Measurements from ENCODE around the gene RANBP17. TPM values are rescaled to one million over a fixed set of nuclear protein-coding genes. Genes with fewer than 3 reads are reported as not detected.

The RANBP17 gene
- total and polyA plus RNA-seq, 2 experiments from 2014 or later, result 3.7 to 3.8 TPM

GRCh38 chr5:171306781-171307591 lies 445.2 kb downstream of the RANBP17 start:
- WGBS, 2 experiments (ENCODE audit: low coverage in 1 of 2, low lambda C conversion rate in 2 of 2, missing lambda C conversion rate in 2 of 2), result 34 to 40% methylated on average over 9 to 10 of the region's 10 CpGs
- no peak overlapping the region for H3K9ac ChIP-seq

GRCh38 chr5:171307789-171308452 lies 446.1 kb downstream of the RANBP17 start:
- TF ChIP-seq EZH2phosphoT487 (IDR thresholded peaks at IDR 0.05; ENCODE audit: insufficient read depth, low read depth) (no peak), EZH2 (IDR thresholded peaks at IDR 0.05; ENCODE audit: insufficient read depth, poor library complexity, severe bottlenecking) (no peak)
- no peak overlapping the region for H3K4me3 ChIP-seq
- no peaks in the 10 kb centered on the region for H3K9me3 ChIP-seq (ENCODE audit: low read depth)
- no peak for DNase-seq
- in situ Hi-C loops (cut with MboI), result no loop called here
- no peaks in the 10 kb centered on the region for H3K79me2 ChIP-seq (ENCODE audit: insufficient read depth)
- H3K27ac ChIP-seq, result no peak overlapping the region
- H3K4me1 ChIP-seq (ENCODE audit: insufficient read depth), result peaks cover 3% of the 10 kb centered on the region; the same call in 1 of the 2 replicates
- no peaks in the 10 kb centered on the region for H3F3A ChIP-seq (ENCODE audit: insufficient read depth)
- 38 to 41% methylated on average over 40 to 41 of the region's 42 CpGs for WGBS, 2 experiments (ENCODE audit: low coverage in 1 of 2, low lambda C conversion rate in 2 of 2, missing lambda C conversion rate in 2 of 2)
- no peaks in the 10 kb centered on the region for H3K9me2 ChIP-seq (ENCODE audit: insufficient read depth)
- no peak overlapping the region for H3K9ac ChIP-seq
- peaks cover 74% of the 10 kb centered on the region for H3K27me3 ChIP-seq (replicated peaks; ENCODE audit: insufficient read depth)
- H4K20me1 ChIP-seq (ENCODE audit: insufficient read depth), result no peaks in the 10 kb centered on the region
- no peak overlapping the region for H2AFZ ChIP-seq
- no peaks in the 10 kb centered on the region for H3K36me3 ChIP-seq (ENCODE audit: low read depth)
- H3K4me2 ChIP-seq (ENCODE audit: unreplicated experiment), result no peak overlapping the region

More at GRCh38 chr5:171306781-171307591, 445.2 kb downstream of the RANBP17 start:
- in situ Hi-C loops (cut with MboI), result no loop called here
- no peaks in the 10 kb centered on the region for H3K9me2 ChIP-seq (ENCODE audit: insufficient read depth)
- H3K27me3 ChIP-seq (replicated peaks; ENCODE audit: insufficient read depth), result peaks cover 65% of the 10 kb centered on the region
- no peak overlapping the region for H3K27ac ChIP-seq
- DNase-seq, result no peak
- H2AFZ ChIP-seq, result no peak overlapping the region
- peaks cover 3% of the 10 kb centered on the region; the same call in 1 of the 2 replicates for H3K4me1 ChIP-seq (ENCODE audit: insufficient read depth)
- H3K9me3 ChIP-seq (ENCODE audit: low read depth), result no peaks in the 10 kb centered on the region
- H3K79me2 ChIP-seq (ENCODE audit: insufficient read depth), result no peaks in the 10 kb centered on the region
- H4K20me1 ChIP-seq (ENCODE audit: insufficient read depth), result no peaks in the 10 kb centered on the region
- no peak overlapping the region for H3K4me2 ChIP-seq (ENCODE audit: unreplicated experiment)
- no peak overlapping the region for H3K4me3 ChIP-seq
- TF ChIP-seq EZH2phosphoT487 (IDR thresholded peaks at IDR 0.05; ENCODE audit: insufficient read depth, low read depth) (no peak), EZH2 (IDR thresholded peaks at IDR 0.05; ENCODE audit: insufficient read depth, poor library complexity, severe bottlenecking) (no peak)
- no peaks in the 10 kb centered on the region for H3K36me3 ChIP-seq (ENCODE audit: low read depth)
- no peaks in the 10 kb centered on the region for H3F3A ChIP-seq (ENCODE audit: insufficient read depth)

DNA sequence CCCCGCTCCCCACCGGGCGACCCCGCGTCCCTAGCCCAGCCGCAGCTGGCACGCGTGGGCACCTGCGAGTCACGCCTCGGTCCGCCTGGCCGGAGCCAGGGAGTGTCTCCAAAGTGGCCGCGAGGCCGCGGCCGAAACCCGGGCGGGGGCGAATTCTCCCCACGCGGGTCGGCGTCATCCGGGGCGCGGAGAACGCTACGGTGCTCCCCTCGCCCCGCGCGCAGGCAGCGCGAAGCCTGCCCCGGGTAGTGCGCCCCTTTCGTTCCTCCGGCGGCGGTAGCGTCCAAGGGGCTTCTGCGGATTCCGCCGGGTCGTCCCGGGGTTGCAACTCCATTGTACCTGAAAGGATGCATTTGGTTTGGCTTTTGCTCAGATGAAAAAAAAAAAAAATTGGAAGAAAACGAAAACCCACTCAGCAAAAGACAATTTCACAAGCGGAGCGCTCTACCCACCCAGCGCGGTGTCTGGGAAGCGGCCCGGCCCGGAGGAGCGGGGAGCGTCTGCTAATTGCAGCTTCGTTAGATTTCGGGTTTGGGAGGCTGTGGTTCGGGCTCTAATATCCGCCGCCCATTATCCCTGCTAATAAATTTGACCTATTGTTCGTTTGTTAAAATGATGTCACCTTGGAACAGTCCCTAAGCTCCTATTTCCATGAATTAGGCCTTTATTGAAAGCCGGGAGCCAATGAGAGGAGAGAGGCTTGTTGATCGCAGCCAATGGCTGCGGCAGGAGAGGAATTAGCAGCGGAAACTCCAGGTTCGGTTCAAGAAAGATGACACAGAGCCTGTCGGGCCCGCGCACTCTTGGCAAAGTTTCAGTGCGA lies 446.8 kb downstream of the RANBP17 start, which contains the start of gene TLX3:
Gene TLX3 (plus strand): TSS at position 796 of the 823 bp plus-strand sequence. CDS start 118 bp downstream, outside the sequence.
- Histone ChIP-seq H3F3A (ENCODE audit: insufficient read depth) (no peaks in the 10 kb centered on the region), H4K20me1 (ENCODE audit: insufficient read depth) (no peaks in the 10 kb centered on the region), H3K9me3 (ENCODE audit: low read depth) (no peaks in the 10 kb centered on the region), H2AFZ (no peak within 1 kb of the TSS), H3K9me2 (ENCODE audit: insufficient read depth) (no peaks in the 10 kb centered on the region), H3K4me2 (ENCODE audit: unreplicated experiment) (no peak within 1 kb of the TSS), H3K27ac (no peak within 1 kb of the TSS), H3K9ac (no peak within 1 kb of the TSS), H3K4me3 (no peak within 1 kb of the TSS), H3K4me1 (ENCODE audit: insufficient read depth) (peaks cover 3% of the 10 kb centered on the region; the same call in 1 of the 2 replicates), H3K27me3 (replicated peaks; ENCODE audit: insufficient read depth) (peaks cover 81% of the 10 kb centered on the region), H3K36me3 (ENCODE audit: low read depth) (no peaks in the 10 kb centered on the region), H3K79me2 (ENCODE audit: insufficient read depth) (no peaks in the 10 kb centered on the region)
- no peak for DNase-seq
- TF ChIP-seq EZH2 (IDR thresholded peaks at IDR 0.05; ENCODE audit: insufficient read depth, poor library complexity, severe bottlenecking) (peak; percentile 99), EZH2phosphoT487 (IDR thresholded peaks at IDR 0.05; ENCODE audit: insufficient read depth, low read depth) (0 out of 2 replicates have a peak, but pooled peaks have one; percentile 50)
- WGBS, 2 experiments (ENCODE audit: low coverage in 1 of 2, low lambda C conversion rate in 2 of 2, missing lambda C conversion rate in 2 of 2), result 17 to 19% methylated on average over 66 to 72 of the region's 73 CpGs
- in situ Hi-C loops (cut with MboI), result no loop called here
